Effector memory CD4-positive, alpha-beta T cell (primary cell): Measurements from ENCODE around the gene OR2V2.
"Not testable (repeated sequence)": the region's sequence is repeated elsewhere in the genome, so short reads cannot be mapped to it uniquely, and the experiment has no call there.

Source experiments
- DNase-seq, 3 donors: peaks; one replicate each; pipeline ENCODE4 v3.0.0-alpha.2; 2020
- H3K27ac ChIP-seq: 2 replicates; pipeline ENCODE4 v1.7.0; 2013; ENCODE audit warnings: mild to moderate bottlenecking, low read length, moderate library complexity; ENCODE audit not compliant: insufficient read depth, poor library complexity, severe bottlenecking
- H3K27me3 ChIP-seq: replicated peaks from 2 replicates; pipeline ENCODE4 v1.7.0; 2013; ENCODE audit warnings: mild to moderate bottlenecking, low read length; ENCODE audit not compliant: insufficient read depth, control insufficient read depth, poor library complexity, severe bottlenecking
- H3K36me3 ChIP-seq: 2 replicates; pipeline ENCODE4 v1.7.0; 2013; ENCODE audit warnings: mild to moderate bottlenecking, low read length, moderate library complexity; ENCODE audit not compliant: control insufficient read depth, insufficient read depth
- H3K4me1 ChIP-seq: 2 replicates; pipeline ENCODE4 v1.7.0; 2013; ENCODE audit warnings: low read length, mild to moderate bottlenecking; ENCODE audit not compliant: control insufficient read depth, insufficient read depth, poor library complexity, severe bottlenecking
- H3K4me3 ChIP-seq: 2 replicates; pipeline ENCODE4 v1.7.0; 2013; ENCODE audit warnings: low read length, low read depth, mild to moderate bottlenecking; ENCODE audit not compliant: insufficient read depth, poor library complexity, severe bottlenecking
- H3K9me3 ChIP-seq: 2 replicates; pipeline ENCODE4 v1.7.0; 2013; ENCODE audit warnings: mild to moderate bottlenecking, low read length, moderate library complexity; ENCODE audit not compliant: control insufficient read depth
- total RNA-seq, 3 donors: gene quantifications; one replicate each; lab custom pipeline; 2026; lab: John Stamatoyannopoulos, UW

Gene OR2V2, protein sequence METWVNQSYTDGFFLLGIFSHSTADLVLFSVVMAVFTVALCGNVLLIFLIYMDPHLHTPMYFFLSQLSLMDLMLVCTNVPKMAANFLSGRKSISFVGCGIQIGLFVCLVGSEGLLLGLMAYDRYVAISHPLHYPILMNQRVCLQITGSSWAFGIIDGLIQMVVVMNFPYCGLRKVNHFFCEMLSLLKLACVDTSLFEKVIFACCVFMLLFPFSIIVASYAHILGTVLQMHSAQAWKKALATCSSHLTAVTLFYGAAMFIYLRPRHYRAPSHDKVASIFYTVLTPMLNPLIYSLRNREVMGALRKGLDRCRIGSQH
- total RNA-seq: 0 reads per million in 3 donors

DNA sequence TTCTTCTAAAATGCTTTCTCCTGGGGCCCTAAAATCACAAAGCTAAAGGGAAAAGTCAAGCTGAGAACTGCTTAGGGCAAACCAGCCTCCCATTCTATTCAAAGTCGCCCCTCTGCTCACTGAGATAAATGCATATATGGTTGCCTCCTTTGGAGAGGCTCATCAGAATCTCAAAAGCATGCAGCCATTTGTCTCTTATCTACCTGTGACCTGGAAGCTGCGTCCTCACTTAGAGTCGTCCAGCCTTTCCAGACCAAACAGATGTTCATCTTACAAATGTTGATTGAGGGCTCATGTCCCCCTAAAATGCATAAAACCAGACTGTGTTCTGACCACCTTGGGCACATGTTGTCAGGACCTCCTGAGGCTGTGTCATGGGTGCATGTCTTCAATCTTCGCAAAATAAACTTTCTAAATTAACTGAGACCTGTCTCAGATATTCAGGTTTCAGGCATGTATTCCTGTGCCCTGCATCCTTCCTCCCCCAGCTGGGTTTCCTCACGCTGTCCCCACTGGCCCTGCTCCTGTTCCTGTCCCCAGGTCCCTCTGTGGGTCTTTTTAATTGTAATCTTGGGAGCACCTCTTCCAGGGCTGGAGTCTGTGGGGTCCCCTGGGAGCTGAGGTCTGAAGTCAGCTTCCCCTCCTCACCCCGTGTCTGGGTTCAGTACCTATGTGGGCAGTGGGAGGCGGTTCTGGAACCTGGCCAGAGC lies at the start of gene OR2V2:
TSS of gene OR2V2 (plus strand) at position 660 of the 710 bp plus-strand sequence. CDS start 7,357 bp downstream, outside the sequence.
- H3K9me3 ChIP-seq, H3K36me3 ChIP-seq, H3K27ac ChIP-seq, DNase-seq, H3K4me1 ChIP-seq, H3K4me3 ChIP-seq: not testable (repeated sequence)
- peaks cover 11% of the 10 kb centered on the region for H3K27me3 ChIP-seq

DNA sequence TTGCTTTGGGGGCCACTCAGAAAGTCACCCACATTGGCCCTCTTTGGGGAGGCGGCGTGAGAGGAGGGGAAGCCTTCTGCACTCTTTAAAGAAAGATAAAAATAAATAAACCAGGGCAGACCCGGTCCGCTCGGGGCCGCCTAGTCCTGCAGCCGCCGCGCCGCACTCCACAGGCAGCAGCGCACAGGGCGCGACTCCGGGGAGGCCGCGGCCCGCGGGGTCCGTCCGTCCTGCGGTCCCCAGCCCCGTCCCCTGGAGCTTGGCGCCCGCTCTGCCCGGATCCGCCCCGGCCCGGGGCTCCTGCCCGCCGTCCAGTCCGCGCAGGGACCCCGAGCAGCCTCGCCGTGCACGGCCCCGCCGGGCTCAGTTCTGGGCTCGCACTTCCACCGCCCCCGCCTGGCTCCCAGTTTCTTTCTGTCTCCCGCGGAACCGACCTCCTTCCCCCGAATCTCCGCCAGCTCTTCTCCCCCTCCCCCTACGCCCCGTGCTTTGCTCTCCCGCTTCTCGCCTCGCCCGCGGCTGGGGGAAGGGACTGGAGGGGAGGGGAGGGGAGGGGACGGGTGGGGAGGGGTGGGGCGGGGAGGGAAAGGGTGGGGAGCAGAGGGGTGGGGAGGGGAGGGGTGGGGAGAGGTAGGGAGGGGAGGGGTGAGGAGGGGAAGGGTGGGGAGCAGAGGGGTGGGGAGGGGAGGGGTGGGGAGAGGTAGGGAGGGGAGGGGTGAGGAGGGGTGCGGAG lies 49.5 kb upstream of the OR2V2 start:
- H3K9me3 ChIP-seq, H3K27ac ChIP-seq, H3K36me3 ChIP-seq, DNase-seq, H3K4me3 ChIP-seq, H3K4me1 ChIP-seq: not testable (repeated sequence)
- H3K27me3 ChIP-seq: peaks cover 16% of the 10 kb centered on the region

- DNase-seq: no peak
- H3K27ac ChIP-seq: no peak overlapping the region
- H3K4me1 ChIP-seq: peaks cover under 1% of the 10 kb centered on the region
- H3K4me3 ChIP-seq: no peak overlapping the region
- no peaks in the 10 kb centered on the region for H3K36me3 ChIP-seq
- no peaks in the 10 kb centered on the region for H3K9me3 ChIP-seq
- peaks cover 16% of the 10 kb centered on the region for H3K27me3 ChIP-seq
Observed at GRCh38 chr5:181098762-181099601, 48.4 kb upstream of the OR2V2 start.

DNA sequence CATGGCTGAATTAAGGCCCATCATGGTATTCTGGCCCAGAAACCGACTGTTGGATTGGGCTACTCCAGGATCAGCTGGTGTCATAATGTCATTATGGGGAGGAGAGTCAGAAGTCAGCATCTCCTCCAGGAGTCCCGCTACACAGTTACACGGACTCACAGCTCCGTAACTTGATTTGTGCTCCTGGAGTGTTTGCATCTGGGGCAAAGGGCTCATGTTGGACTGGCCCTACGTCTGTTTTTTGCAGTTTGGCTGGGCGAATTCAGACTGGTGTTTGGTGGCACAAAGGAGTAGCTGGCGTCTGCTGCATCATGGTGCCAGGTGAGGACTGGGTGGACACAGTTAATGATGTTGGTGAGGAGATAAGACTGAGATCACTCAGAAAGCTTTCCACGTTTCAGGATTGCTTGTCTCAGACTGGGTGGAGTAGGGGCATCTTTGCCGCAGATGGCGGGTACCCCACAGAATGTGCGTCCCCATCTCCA lies 47.7 kb upstream of the OR2V2 start:
- Histone ChIP-seq H3K4me3 (no peak overlapping the region), H3K27ac (no peak overlapping the region), H3K27me3 (peaks cover 18% of the 10 kb centered on the region), H3K4me1 (peaks cover 4% of the 10 kb centered on the region), H3K36me3 (no peaks in the 10 kb centered on the region), H3K9me3 (no peaks in the 10 kb centered on the region)
- DNase-seq: no peak

DNA sequence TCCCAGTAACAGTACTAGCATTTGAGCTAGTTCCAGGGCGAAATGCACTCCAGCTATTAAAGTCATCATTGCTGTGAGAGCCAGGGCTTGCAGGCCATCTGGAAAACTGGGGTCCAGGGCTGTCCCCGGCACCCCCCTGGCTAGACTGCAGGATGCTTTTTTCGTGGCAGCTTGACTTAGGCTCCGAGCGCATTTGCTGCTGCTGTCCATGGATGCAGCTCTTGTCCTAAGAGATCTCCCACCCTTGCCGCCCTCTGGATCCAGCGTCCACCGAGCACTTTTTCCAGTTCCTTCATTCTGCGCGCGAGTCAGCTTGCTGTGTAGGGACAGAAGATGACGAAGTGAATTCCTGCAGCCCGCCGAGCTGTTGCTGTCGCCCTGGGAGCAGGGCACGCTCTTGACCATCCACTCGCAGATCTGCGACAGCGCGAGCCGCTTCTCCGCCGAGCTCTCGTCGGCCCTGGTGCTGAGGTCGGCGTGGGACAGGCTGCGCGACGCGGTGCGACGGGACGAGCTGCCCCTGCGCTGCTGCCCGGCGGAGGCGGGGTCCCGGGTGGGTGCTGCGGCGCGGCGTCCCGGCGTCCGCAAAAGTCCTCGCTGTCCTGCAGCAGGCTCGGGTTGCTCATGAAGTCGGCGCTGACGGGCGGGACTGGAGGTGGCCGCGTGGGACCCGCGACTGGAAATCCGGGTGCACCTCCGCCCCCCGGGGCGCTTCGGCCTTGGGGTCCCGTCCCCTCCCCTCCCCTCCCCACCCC lies 47.1 kb upstream of the OR2V2 start:
- H3K27ac ChIP-seq: no peak overlapping the region
- no peaks in the 10 kb centered on the region for H3K9me3 ChIP-seq
- no peak for DNase-seq
- H3K4me1 ChIP-seq: peaks cover 4% of the 10 kb centered on the region
- H3K27me3 ChIP-seq: peaks cover 18% of the 10 kb centered on the region
- no peak overlapping the region for H3K4me3 ChIP-seq
- H3K36me3 ChIP-seq: no peaks in the 10 kb centered on the region

GRCh38 chr5:181101030-181101641 lies 46.2 kb upstream of the OR2V2 start:
- H3K36me3 ChIP-seq: not testable (repeated sequence)

DNA sequence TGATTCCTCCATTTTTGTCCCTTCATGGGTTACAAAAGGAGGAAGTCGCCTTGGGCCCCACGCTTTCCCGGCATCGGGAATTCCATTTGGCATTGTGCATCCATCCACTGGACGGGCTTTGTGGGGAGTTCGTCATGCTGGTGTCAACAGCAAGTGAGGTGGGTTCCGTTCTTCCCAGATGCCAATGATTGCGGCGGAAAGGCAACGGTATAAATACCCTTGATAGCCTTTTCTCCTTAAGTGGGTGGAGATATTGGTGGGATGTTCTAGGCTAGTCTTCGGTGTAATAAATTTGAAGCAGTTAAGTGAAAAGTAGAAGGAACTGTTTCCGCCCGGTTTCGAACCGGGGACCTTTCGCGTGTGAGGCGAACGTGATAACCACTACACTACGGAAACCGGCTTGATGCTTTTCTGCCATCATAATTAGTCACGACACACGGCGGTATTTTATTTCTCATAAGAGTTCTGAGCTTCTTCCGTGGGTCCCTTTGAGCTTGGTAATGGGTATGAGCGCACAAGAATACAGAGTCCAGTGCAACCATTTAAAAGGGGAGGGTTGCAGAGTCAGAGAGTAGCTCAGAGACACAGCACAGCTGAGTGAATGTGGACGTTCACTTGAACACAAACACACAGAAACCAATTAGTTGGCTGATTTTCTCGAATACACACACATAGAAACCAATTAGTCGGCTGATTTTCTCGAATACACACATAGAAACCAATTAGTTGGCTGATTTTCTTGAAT lies 45.3 kb upstream of the OR2V2 start:
- H3K27ac ChIP-seq, H3K9me3 ChIP-seq, H3K36me3 ChIP-seq, H3K4me3 ChIP-seq, H3K4me1 ChIP-seq, DNase-seq: not testable (repeated sequence)
- H3K27me3 ChIP-seq: peaks cover 19% of the 10 kb centered on the region

More at GRCh38 chr5:181101030-181101641, 46.2 kb upstream of the OR2V2 start:
- not testable (repeated sequence) for H3K4me1 ChIP-seq, H3K9me3 ChIP-seq, H3K27ac ChIP-seq, H3K4me3 ChIP-seq, DNase-seq
- peaks cover 18% of the 10 kb centered on the region for H3K27me3 ChIP-seq

GRCh38 chr5:181104259-181104568 lies 43.2 kb upstream of the OR2V2 start:
- peaks cover 20% of the 10 kb centered on the region for H3K27me3 ChIP-seq
- H3K4me3 ChIP-seq, DNase-seq, H3K27ac ChIP-seq, H3K9me3 ChIP-seq, H3K36me3 ChIP-seq, H3K4me1 ChIP-seq: not testable (repeated sequence)
